Mucosa of descending colon (tissue), 3 donors: ENCODE results near the gene ARHGAP31. TPM values are rescaled to one million over a fixed set of nuclear protein-coding genes. Genes with fewer than 3 reads are reported as not detected.

Experiments used
- ATAC-seq: fragments of 200-7000 bp; cut with Tn5 transposase; one replicate; pipeline ENCODE4 v1.9.1; 2020; ENCODE audit warnings: mild to moderate bottlenecking, moderate library complexity
- DNase-seq, 3 donors: peaks; one replicate each; pipeline ENCODE4 v3.0.0-alpha.2; 2020
- H3K36me3 ChIP-seq: fragments of 200-600 bp; one replicate; pipeline ENCODE4 v1.8.0; 2021; ENCODE audit warnings: low read depth, mild to moderate bottlenecking
- H3K4me1 ChIP-seq: fragments of 200-600 bp; one replicate; pipeline ENCODE4 v1.8.0; 2021; ENCODE audit warnings: low read depth, mild to moderate bottlenecking
- H3K4me3 ChIP-seq: fragments of 200-600 bp; one replicate; pipeline ENCODE4 v1.8.0; 2021; ENCODE audit warnings: mild to moderate bottlenecking
- H3K9me3 ChIP-seq: fragments of 200-600 bp; one replicate; pipeline ENCODE4 v1.8.0; 2021; ENCODE audit warnings: mild to moderate bottlenecking
- intact Hi-C, 2 donors: fragments of 100-400 bp; cut with DNase I in 1 of 2; cut with micrococcal nuclease in 1 of 2; formaldehyde crosslinking; loops; one replicate each; pipeline versions ENCODE4 v1.11.0 to v1.11.1; 2022; cut with DNase I, micrococcal nuclease
- total RNA-seq, 3 donors: library from RNA; stranded (reverse); fragmentation: NEBNext Ultra II Directional in 2 of 3; extraction: Animal tissue kit (Norgen Biotek cat#: 25700) in 2 of 3; gene quantifications; one replicate each; pipeline versions ENCODE4 v1.2.1 to v1.2.4, GENCODE V29; 2021 to 2023
- TF ChIP-seq, protein P1 (sequence below): fragments of 200-600 bp; IDR thresholded peaks from one replicate; pipeline ENCODE4 v1.8.0; 2022; ENCODE audit warnings: antibody characterized with exemption, mild to moderate bottlenecking
- donor health status: DM: no; HTN: no; CAD: no; lungs with moderate emphysema.
- donor health status: DM: no; HTN: no; CAD: no.
- donor health status: DM: no; HTN: yes; CAD: no.

ARHGAP31 gene
- total RNA-seq, 3 donors from 2014 or later: 7.7 to 25.8 (median 11.8) TPM

DNA sequence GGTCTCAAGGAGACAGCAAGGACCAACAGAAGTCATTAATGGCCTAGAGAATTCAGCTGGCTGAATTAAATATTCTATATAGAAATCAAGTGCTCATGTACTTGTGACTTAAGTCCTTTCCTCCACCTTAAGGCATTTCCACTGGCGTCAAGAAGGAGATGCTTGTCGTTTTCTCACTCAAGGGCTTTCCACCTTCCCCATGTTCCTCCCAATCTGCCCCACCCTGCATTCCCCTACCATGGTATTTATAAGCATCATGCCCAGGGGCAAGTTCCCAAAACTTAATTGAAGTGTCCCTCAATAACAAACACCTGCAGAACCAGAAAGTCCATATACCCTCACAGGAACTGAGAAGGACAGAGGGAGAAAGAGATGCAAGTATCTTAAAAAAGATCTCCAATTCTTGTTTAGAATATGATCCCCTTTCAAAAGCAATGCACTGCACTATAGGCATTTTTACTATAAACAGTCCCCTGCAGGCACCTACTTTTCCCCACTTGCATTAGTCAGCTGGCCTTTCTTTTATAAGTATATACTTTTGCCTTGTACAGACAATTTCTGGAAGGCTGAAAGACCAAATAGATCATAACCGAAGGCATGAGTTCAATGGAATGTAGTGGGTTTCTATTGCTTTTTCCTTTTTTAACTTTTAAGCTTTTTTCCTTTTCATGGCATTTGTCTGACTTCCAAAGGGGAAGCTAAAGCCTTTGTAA, 139.6 kb downstream of the ARHGAP31 start:
- Histone ChIP-seq H3K4me1 (no peaks in the 10 kb centered on the region), H3K4me3 (no peak overlapping the region), H3K9me3 (peaks cover 16% of the 10 kb centered on the region), H3K36me3 (peaks cover 19% of the 10 kb centered on the region)
- TF ChIP-seq, protein P1, sequence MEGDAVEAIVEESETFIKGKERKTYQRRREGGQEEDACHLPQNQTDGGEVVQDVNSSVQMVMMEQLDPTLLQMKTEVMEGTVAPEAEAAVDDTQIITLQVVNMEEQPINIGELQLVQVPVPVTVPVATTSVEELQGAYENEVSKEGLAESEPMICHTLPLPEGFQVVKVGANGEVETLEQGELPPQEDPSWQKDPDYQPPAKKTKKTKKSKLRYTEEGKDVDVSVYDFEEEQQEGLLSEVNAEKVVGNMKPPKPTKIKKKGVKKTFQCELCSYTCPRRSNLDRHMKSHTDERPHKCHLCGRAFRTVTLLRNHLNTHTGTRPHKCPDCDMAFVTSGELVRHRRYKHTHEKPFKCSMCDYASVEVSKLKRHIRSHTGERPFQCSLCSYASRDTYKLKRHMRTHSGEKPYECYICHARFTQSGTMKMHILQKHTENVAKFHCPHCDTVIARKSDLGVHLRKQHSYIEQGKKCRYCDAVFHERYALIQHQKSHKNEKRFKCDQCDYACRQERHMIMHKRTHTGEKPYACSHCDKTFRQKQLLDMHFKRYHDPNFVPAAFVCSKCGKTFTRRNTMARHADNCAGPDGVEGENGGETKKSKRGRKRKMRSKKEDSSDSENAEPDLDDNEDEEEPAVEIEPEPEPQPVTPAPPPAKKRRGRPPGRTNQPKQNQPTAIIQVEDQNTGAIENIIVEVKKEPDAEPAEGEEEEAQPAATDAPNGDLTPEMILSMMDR: no peak
- DNase-seq (no peak), ATAC-seq (no peak)
- intact Hi-C loops: no loop called here

DNA sequence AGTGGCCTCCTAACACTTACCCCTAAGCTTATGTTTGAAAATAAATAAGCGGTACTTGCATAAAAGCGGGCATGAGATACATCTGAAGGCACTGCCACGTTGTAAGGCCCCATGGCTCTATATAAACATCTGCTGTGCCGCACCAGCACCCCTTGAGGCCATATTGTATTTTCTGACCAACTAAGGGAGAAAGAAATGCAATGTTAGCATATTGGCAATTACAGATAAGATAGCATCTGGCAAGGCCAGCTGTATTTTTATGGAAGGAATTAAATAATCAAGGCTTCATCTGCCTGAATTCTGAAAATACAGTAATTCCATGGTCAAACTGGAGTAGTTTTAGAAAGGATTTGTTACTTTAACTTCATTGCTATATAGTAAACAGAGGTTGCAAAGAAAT, 140.5 kb downstream of the ARHGAP31 start:
- intact Hi-C loops: no loop called here
- H3K4me3 ChIP-seq: no peak overlapping the region
- DNase-seq: no peak
- TF ChIP-seq, protein P1: no peak
- H3K4me1 ChIP-seq: no peaks in the 10 kb centered on the region
- ATAC-seq: no peak
- peaks cover 19% of the 10 kb centered on the region for H3K36me3 ChIP-seq
- peaks cover 6% of the 10 kb centered on the region for H3K9me3 ChIP-seq

DNA sequence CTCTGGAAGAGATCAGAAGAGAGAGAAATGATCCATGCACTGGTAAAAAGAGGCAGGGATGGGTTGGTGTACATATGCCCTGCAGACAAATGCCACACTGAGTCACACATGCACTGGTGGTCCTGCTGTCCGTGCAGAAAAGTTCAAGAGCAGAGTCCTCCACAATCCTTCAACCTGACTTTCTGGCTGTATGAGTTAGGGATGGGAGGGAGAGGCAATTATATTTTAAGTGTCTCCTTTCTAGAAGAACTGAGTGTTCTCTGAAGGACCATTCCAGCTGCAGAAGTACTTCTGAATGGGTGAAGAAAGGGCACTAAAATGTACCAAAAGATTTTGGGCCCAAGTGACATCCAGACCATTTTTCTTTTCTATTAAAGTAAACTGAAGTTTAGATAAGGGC, 142.8 kb downstream of the ARHGAP31 start:
- intact Hi-C loops: no loop called here
- no peak for ATAC-seq
- TF ChIP-seq, protein P1: no peak
- H3K36me3 ChIP-seq: peaks cover 13% of the 10 kb centered on the region
- no peak for DNase-seq
- H3K9me3 ChIP-seq: no peaks in the 10 kb centered on the region
- H3K4me3 ChIP-seq: no peak overlapping the region
- no peaks in the 10 kb centered on the region for H3K4me1 ChIP-seq

DNA sequence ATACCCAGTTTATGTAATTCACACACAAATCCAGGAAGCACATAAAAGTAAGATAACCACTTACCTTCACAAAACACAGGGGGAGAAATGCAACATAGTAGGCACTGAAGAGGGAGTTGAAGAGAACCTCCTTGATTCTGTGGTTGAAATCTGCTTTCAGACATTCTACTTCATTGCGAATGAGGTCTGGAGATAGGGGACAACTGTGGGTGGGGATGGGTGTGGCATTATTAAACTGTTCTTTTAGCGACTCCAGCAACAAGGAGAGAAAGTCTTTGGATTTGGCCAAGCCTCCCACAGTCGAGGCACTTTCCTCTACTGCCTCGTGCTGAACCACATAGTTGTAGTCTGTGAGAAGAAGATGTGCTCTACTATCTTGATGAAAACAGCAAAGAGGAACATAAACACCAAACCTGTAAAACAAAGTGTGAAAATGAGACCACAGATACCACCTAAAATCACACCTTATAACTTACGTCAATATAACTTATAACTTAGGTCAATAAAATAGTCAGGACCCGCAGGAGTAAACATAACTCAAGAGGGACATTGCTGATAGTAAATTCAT, 143.6 kb downstream of the ARHGAP31 start:
- no peak overlapping the region for H3K4me3 ChIP-seq

DNA sequence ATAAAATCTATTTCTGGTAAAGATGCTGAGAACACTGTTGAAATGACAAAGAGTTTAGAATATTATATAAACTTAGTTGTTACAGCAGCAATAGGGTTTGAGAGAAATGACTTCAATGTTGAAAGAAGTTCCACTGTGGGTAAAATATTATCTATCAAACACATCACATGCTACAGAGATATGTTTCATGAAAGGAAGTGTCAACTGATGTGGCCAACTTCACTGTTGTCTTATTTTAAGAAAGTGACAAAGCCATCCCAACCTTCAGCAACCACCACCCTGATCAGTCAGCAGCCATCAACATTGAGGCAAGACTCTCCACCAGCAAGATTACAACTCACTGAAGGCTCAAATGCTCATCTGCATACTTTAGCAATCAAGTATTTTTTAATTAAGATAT, 149.0 kb downstream of the ARHGAP31 start:
- no peak overlapping the region for H3K4me3 ChIP-seq
- no peaks in the 10 kb centered on the region for H3K9me3 ChIP-seq
- ATAC-seq (no peak), DNase-seq (no peak)
- TF ChIP-seq, protein P1: no peak
- intact Hi-C loops: no loop called here
- H3K4me1 ChIP-seq: no peaks in the 10 kb centered on the region
- H3K36me3 ChIP-seq: no peaks in the 10 kb centered on the region

More for the DNA sequence above, 143.6 kb downstream of the ARHGAP31 start:
- TF ChIP-seq, protein P1: no peak
- H3K4me1 ChIP-seq: no peaks in the 10 kb centered on the region
- no peaks in the 10 kb centered on the region for H3K9me3 ChIP-seq
- ATAC-seq: no peak
- intact Hi-C loops: no loop called here
- peaks cover 10% of the 10 kb centered on the region for H3K36me3 ChIP-seq
- no peak for DNase-seq
